ENCODE measurements around the gene QRICH2. TPM values are rescaled to one million over a fixed set of nuclear protein-coding genes. Genes with fewer than 3 reads are reported as not detected.
A peak's percentile ranks its signal among the peaks of the same experiment; 100 is the strongest.

QRICH2 gene
- total and polyA plus RNA-seq, 9 of the 15 experiments (the other 6 are each of a cell fraction or from before 2014, with no cell fraction given): 0.03 to 1.6 (median 0.81) TPM

DNA sequence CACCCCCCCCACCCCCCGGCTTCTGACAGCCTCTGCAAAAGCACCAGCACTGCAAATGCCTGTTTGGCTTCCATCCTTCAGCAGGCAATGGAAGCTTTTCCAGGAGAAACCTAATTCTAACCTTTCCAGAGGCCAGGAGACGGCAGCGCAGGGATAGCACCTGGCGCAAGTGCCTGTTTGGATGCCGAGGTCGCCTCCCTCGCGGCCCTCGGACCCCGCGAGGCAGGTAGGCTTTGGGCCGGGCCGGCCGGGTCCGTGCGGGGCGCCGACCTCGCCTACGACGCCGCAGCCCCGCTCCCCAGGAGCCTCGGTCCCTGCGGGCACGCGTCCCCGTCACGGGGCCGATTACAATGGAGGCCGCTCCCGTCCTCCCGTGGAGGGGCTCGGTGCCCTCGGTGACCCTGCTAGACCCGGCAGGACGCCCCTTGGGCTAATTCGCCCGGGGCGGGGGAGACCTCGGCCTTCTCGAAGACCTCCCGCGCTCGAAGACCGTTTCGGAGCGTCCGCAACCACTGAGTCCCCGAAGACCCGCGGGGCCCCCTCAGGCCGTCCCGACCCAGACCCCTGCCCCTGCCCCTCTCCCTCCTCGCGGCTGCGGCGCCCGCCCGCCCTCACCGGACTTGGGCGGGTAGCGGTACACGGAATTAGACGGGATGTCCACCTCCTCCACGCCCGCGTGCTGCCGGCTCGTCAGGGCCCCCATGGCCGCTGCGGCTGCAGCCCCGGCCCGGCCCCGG is 68.4 kb downstream of the QRICH2 start (continued):
- TF ChIP-seq, protein P1, sequence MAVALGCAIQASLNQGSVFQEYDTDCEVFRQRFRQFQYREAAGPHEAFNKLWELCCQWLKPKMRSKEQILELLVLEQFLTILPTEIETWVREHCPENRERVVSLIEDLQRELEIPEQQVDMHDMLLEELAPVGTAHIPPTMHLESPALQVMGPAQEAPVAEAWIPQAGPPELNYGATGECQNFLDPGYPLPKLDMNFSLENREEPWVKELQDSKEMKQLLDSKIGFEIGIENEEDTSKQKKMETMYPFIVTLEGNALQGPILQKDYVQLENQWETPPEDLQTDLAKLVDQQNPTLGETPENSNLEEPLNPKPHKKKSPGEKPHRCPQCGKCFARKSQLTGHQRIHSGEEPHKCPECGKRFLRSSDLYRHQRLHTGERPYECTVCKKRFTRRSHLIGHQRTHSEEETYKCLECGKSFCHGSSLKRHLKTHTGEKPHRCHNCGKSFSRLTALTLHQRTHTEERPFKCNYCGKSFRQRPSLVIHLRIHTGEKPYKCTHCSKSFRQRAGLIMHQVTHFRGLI (CRISPR knock-in tag; IDR thresholded peaks at IDR 0.05): no peak
- TF ChIP-seq, protein P2, sequence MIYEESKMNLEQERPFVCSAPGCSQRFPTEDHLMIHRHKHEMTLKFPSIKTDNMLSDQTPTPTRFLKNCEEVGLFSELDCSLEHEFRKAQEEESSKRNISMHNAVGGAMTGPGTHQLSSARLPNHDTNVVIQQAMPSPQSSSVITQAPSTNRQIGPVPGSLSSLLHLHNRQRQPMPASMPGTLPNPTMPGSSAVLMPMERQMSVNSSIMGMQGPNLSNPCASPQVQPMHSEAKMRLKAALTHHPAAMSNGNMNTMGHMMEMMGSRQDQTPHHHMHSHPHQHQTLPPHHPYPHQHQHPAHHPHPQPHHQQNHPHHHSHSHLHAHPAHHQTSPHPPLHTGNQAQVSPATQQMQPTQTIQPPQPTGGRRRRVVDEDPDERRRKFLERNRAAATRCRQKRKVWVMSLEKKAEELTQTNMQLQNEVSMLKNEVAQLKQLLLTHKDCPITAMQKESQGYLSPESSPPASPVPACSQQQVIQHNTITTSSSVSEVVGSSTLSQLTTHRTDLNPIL (CRISPR knock-in tag; IDR thresholded peaks at IDR 0.05): no peak
- TF ChIP-seq MYBL2 (IDR thresholded peaks at IDR 0.05; ENCODE audit: low read depth) (no peak), MYBL2 (CRISPR knock-in tag; IDR thresholded peaks at IDR 0.05; ENCODE audit: borderline replicate concordance) (no peak), TCF7L2 (IDR thresholded peaks at IDR 0.05; ENCODE audit: low read depth, low read length) (no peak), MYC (IDR thresholded peaks at IDR 0.05; ENCODE audit: low read depth, low read length) (0 out of 2 replicates have a peak, but pooled peaks have one; percentile 24), MYC (CRISPR knock-in tag; IDR thresholded peaks at IDR 0.05; ENCODE audit: borderline replicate concordance, low read depth) (no peak), CXXC5 (CRISPR knock-in tag; IDR thresholded peaks at IDR 0.05) (peak; percentile 52), ZNF384 (IDR thresholded peaks at IDR 0.05; ENCODE audit: low read depth, low read length) (no peak), NELFE (IDR thresholded peaks at IDR 0.05; ENCODE audit: insufficient read depth, insufficient read length) (no peak), ARNT (IDR thresholded peaks at IDR 0.05) (no peak), MAX (CRISPR knock-in tag; IDR thresholded peaks at IDR 0.05) (peak; percentile 26; the same call in 1 of the 2 replicates), MAZ (CRISPR knock-in tag; conservative IDR thresholded peaks at IDR 0.05 in 1 of 2, IDR thresholded peaks at IDR 0.05 in 1 of 2) (peak in 1 of 2 experiments; percentile 67; a peak in 3 of 4 replicates), ARID3B (CRISPR knock-in tag; IDR thresholded peaks at IDR 0.05; ENCODE audit: borderline replicate concordance) (no peak), KAT8 (IDR thresholded peaks at IDR 0.05; ENCODE audit: low read depth) (no peak), ZNF282 (CRISPR knock-in tag; IDR thresholded peaks at IDR 0.05) (peak; percentile 96; the same call in 1 of the 2 replicates), ZFX (CRISPR knock-in tag; IDR thresholded peaks at IDR 0.05) (peak; percentile 91), TAF1 (IDR thresholded peaks at IDR 0.05; ENCODE audit: control insufficient read depth, extremely low read depth, insufficient read depth, low read length, severe bottlenecking) (no peak), KDM2B (CRISPR knock-in tag; IDR thresholded peaks at IDR 0.05) (0 out of 2 replicates have a peak, but pooled peaks have one; percentile 69), RFX7 (CRISPR knock-in tag; IDR thresholded peaks at IDR 0.05) (no peak), POLR2AphosphoS2 (IDR thresholded peaks at IDR 0.05; ENCODE audit: low read length) (no peak), SNIP1 (IDR thresholded peaks at IDR 0.05; ENCODE audit: low read depth) (no peak), ZNF12 (CRISPR knock-in tag; IDR thresholded peaks at IDR 0.05) (peak; percentile 35; the same call in 1 of the 2 replicates), CHD1 (IDR thresholded peaks at IDR 0.05; ENCODE audit: low read length) (no peak)
- TF ChIP-seq, protein P3, sequence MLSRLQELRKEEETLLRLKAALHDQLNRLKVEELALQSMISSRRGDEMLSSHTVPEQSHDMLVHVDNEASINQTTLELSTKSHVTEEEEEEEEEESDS (CRISPR knock-in tag; IDR thresholded peaks at IDR 0.05): no peak

All from K562 (cell line).